Stimulated activated CD4-positive, alpha-beta T cell treated with anti-CD3 and anti-CD28 coated beads, TNF-alpha, amount 100 ng/mL, for 48 hours (primary cell): Measurements from ENCODE around the gene PRR12.
A peak's percentile ranks its signal among the peaks of the same experiment; 100 is the strongest.
"Not testable (repeated sequence)": the region's sequence is repeated elsewhere in the genome, so short reads cannot be mapped to it uniquely, and the experiment has no call there.

Source experiments
- DNase-seq, 3 donors: peaks; one replicate each; pipeline ENCODE4 v3.0.0-alpha.2; 2020; ENCODE audit warnings: low read depth in 3 of 3

Gene PRR12

GRCh38 chr19:49614096-49614833 lies 23.3 kb downstream of the PRR12 start:
- no peak for DNase-seq

GRCh38 chr19:49615861-49616260 lies 24.9 kb downstream of the PRR12 start:
- DNase-seq = no peak

GRCh38 chr19:49616532-49616931 lies 25.6 kb downstream of the PRR12 start:
- DNase-seq = no peak

GRCh38 chr19:49616945-49617344 lies 26.0 kb downstream of the PRR12 start:
- no peak for DNase-seq

- DNase-seq = not testable (repeated sequence)
Measured at GRCh38 chr19:49617860-49618259, 26.9 kb downstream of the PRR12 start.

- DNase-seq = no peak
Measured at GRCh38 chr19:49624967-49625910, 34.3 kb downstream of the PRR12 start.

- no peak for DNase-seq
Measured at GRCh38 chr19:49626226-49626625, 35.2 kb downstream of the PRR12 start.

- no peak for DNase-seq
Measured at GRCh38 chr19:49629659-49630058, 38.7 kb downstream of the PRR12 start.

- DNase-seq = no peak
Measured at GRCh38 chr19:49631014-49631588, 40.1 kb downstream of the PRR12 start.

- no peak for DNase-seq
Measured at GRCh38 chr19:49631610-49632192, 40.7 kb downstream of the PRR12 start.

GRCh38 chr19:49632576-49632975 lies 41.6 kb downstream of the PRR12 start:
- no peak for DNase-seq

- DNase-seq = not testable (repeated sequence)
Measured at GRCh38 chr19:49633273-49633672, 42.3 kb downstream of the PRR12 start.

- DNase-seq = no peak
Measured at GRCh38 chr19:49635530-49636232, 44.7 kb downstream of the PRR12 start.

GRCh38 chr19:49636233-49636932 lies 45.4 kb downstream of the PRR12 start:
- no peak for DNase-seq

GRCh38 chr19:49637821-49638738 lies 47.1 kb downstream of the PRR12 start:
- no peak for DNase-seq

- DNase-seq = no peak
Measured at GRCh38 chr19:49639401-49640112, 48.6 kb downstream of the PRR12 start.

- DNase-seq = peak; percentile 100
Measured at GRCh38 chr19:49640113-49640898, 49.3 kb downstream of the PRR12 start, which contains the start of gene RRAS. Gene RRAS, minus strand, starts transcription at chr19:49640143. Its CDS starts 45 bp downstream, at chr19:49640098.
